Measurements from ENCODE around the gene COL24A1. TPM values are rescaled to one million over a fixed set of nuclear protein-coding genes. Genes with fewer than 3 reads are reported as not detected.

Gene COL24A1
- total and polyA plus RNA-seq, 4 donors = 0.33 to 16.7 (median 0.67) TPM

DNA sequence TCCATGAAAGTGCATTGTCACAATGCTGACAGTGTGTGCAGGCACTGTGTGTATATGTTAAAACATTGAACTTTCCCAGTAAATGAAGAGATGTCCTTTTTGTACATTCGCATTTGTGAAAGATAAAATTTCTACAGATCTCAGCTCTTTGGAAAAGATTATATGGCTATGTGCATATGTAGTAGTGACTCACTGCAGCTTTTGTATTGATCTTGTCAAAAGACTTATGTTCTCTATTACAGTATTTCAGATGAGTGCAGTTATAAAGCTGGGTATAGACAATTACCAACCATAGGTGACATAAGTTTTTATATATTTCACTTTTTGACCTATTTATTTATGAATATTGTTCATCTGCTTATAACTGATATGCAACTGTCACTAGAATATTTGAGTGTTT is 212.6 kb downstream of the COL24A1 start:
- no peak for TF ChIP-seq CTCF (IDR thresholded peaks at IDR 0.05; ENCODE audit: control extremely low read depth, extremely low read depth)
- H3K9me3 ChIP-seq (ENCODE audit: control insufficient read depth in 4 of 4, insufficient read depth in 3 of 4, low read length in 3 of 4) = no peaks in the 10 kb centered on the region
- H3K27ac ChIP-seq (ENCODE audit: low read depth in 1 of 2, low read length in 1 of 2) = no peak overlapping the region
- WGBS, 2 donors = 89 to 91% methylated on average over 1 of the region's 1 CpG
- peaks cover 0 to 8% (median 0%) of the 10 kb centered on the region in 5 donors for H3K4me1 ChIP-seq (ENCODE audit: control insufficient read depth in 5 of 5, insufficient read depth in 5 of 5, low read length in 5 of 5)
- H3K36me3 ChIP-seq (ENCODE audit: control insufficient read depth in 4 of 4, insufficient read depth in 4 of 4, low read length in 4 of 4) = peaks cover 0 to 2% (median 0%) of the 10 kb centered on the region in 4 donors
- no peak overlapping the region for H3K9ac ChIP-seq (ENCODE audit: insufficient read depth in 1 of 2, low read length in 2 of 2)
- no peak for ATAC-seq (ENCODE audit: insufficient read depth, low FRiP score)
- no peak overlapping the region for H3K4me3 ChIP-seq
- no peaks in the 10 kb centered on the region for H3K27me3 ChIP-seq (ENCODE audit: control insufficient read depth in 3 of 3, insufficient read depth in 3 of 3, low read length in 2 of 3)
- DNase-seq = no peak

DNA sequence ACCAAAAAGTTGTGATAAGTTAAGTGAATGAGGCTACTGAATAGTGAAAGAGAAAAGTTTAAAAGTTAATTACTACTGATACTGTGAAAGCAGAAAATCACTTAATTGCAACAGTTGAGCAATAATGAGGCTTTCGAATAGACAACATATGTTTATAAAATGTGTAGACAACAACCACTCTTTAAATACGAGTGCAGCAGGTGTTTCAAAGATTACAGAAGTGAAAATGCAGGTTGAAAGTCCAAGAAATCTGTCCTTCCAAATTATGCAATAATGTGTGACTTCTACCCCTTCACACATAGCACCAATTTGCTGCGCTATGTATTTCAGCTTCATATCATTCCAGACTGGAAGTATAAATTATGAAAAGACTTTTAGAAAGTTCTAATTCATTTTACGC is 213.0 kb downstream of the COL24A1 start:
- no peak for DNase-seq
- no peak for ATAC-seq (ENCODE audit: insufficient read depth, low FRiP score)
- no peaks in the 10 kb centered on the region for H3K9me3 ChIP-seq (ENCODE audit: control insufficient read depth in 4 of 4, insufficient read depth in 3 of 4, low read length in 3 of 4)
- H3K27me3 ChIP-seq (ENCODE audit: control insufficient read depth in 3 of 3, insufficient read depth in 3 of 3, low read length in 2 of 3) = no peaks in the 10 kb centered on the region
- 85% methylated on average over 4 of the region's 4 CpGs for WGBS, 2 donors
- no peak for TF ChIP-seq CTCF (IDR thresholded peaks at IDR 0.05; ENCODE audit: control extremely low read depth, extremely low read depth)
- peaks cover 0 to 2% (median 0%) of the 10 kb centered on the region in 4 donors for H3K36me3 ChIP-seq (ENCODE audit: control insufficient read depth in 4 of 4, insufficient read depth in 4 of 4, low read length in 4 of 4)
- peaks cover 0 to 8% (median 0%) of the 10 kb centered on the region in 5 donors for H3K4me1 ChIP-seq (ENCODE audit: control insufficient read depth in 5 of 5, insufficient read depth in 5 of 5, low read length in 5 of 5)
- no peak overlapping the region for H3K27ac ChIP-seq (ENCODE audit: low read depth in 1 of 2, low read length in 1 of 2)
- H3K4me3 ChIP-seq = no peak overlapping the region
- H3K9ac ChIP-seq (ENCODE audit: insufficient read depth in 1 of 2, low read length in 2 of 2) = no peak overlapping the region

GRCh38 chr1:85940656-85941306 is 215.8 kb downstream of the COL24A1 start:
- Histone ChIP-seq H3K4me1 (ENCODE audit: control insufficient read depth in 5 of 5, insufficient read depth in 5 of 5, low read length in 5 of 5) (peaks cover 0 to 24% (median 0%) of the 10 kb centered on the region in 5 donors), H3K27ac (ENCODE audit: low read depth in 1 of 2, low read length in 1 of 2) (no peak overlapping the region), H3K36me3 (ENCODE audit: control insufficient read depth in 4 of 4, insufficient read depth in 4 of 4, low read length in 4 of 4) (peaks cover 0 to 9% (median 1%) of the 10 kb centered on the region in 4 donors), H3K4me3 (no peak overlapping the region), H3K27me3 (ENCODE audit: control insufficient read depth in 3 of 3, insufficient read depth in 3 of 3, low read length in 2 of 3) (no peaks in the 10 kb centered on the region), H3K9me3 (ENCODE audit: control insufficient read depth in 4 of 4, insufficient read depth in 3 of 4, low read length in 3 of 4) (no peaks in the 10 kb centered on the region), H3K9ac (ENCODE audit: insufficient read depth in 1 of 2, low read length in 2 of 2) (no peak overlapping the region)
- 30 to 68% methylated on average over 2 of the region's 2 CpGs for WGBS, 2 donors
- TF ChIP-seq CTCF (IDR thresholded peaks at IDR 0.05; ENCODE audit: control extremely low read depth, extremely low read depth) = no peak
- no peak for ATAC-seq (ENCODE audit: insufficient read depth, low FRiP score)
- peak; percentile 14 to 73 (median 61) for DNase-seq

Data from lung (tissue), 12 donors.